Endothelial cell of umbilical vein (primary cell): ENCODE results near the gene THY1. TPM values are rescaled to one million over a fixed set of nuclear protein-coding genes. Genes with fewer than 3 reads are reported as not detected.

Experiments
- BruUV-seq: library from RNA; stranded (reverse); fragments of 400-500 nt; replicated peaks from 2 replicates; lab custom pipeline; 2021; lab: Mats Ljungman, UMichigan
- CTCF ChIA-PET: fragments of 300-600, 350-600 bp; sonication (Branson Sonifier 250); formaldehyde crosslinking; loops from one replicate; lab custom pipeline; 2021; ENCODE audit warnings: antibody characterized with exemption, inconsistent platforms; lab: Charles Lee
- POLR2A ChIA-PET: fragments of 300-600, 350-600 bp; sonication (Branson Sonifier 250); formaldehyde crosslinking; loops from one replicate; lab custom pipeline; 2021; ENCODE audit warnings: antibody characterized with exemption, inconsistent platforms; lab: Charles Lee
- DNase-seq: peaks from one replicate; pipeline ENCODE4 v3.0.0-alpha.2; 2011; ENCODE audit warnings: low read depth, low spot score
- FAIRE-seq: peaks from 2 replicates; lab custom pipeline; 2011; peaks lifted over from hg19 to GRCh38; lab: Jason Lieb, UNC
- H2AFZ ChIP-seq: 2 replicates; pipeline ENCODE4 v1.6.0; 2012; ENCODE audit warnings: low read depth, low read length, control low read depth, inconsistent platforms
- H3K27ac ChIP-seq: 2 replicates; pipeline ENCODE4 v1.5.1; 2011; ENCODE audit warnings: low read depth, mild to moderate bottlenecking, control low read depth, low read length, moderate library complexity; ENCODE audit not compliant: insufficient read depth
- H3K27me3 ChIP-seq, 2 experiments: 2 replicates each; pipeline versions ENCODE4 v1.6.0 to v1.6.1; 2011; ENCODE audit warnings: low read length in 2 of 2, mixed read lengths in 1 of 2; ENCODE audit not compliant: control insufficient read depth in 2 of 2, insufficient read depth in 2 of 2
- H3K36me3 ChIP-seq, 2 experiments: 2 replicates in 1 of 2; 3 replicates in 1 of 2; pipeline ENCODE4 v1.5.1; 2011; ENCODE audit warnings: low read length in 2 of 2, mild to moderate bottlenecking in 1 of 2, moderate library complexity in 1 of 2; ENCODE audit not compliant: control insufficient read depth in 2 of 2, insufficient read depth in 2 of 2; ENCODE audit errors: extremely low read depth in 1 of 2
- H3K4me1 ChIP-seq: 3 replicates; pipeline ENCODE4 v1.5.1; 2011; ENCODE audit warnings: mild to moderate bottlenecking, low read length; ENCODE audit not compliant: control insufficient read depth, insufficient read depth; ENCODE audit errors: extremely low read depth
- H3K4me2 ChIP-seq: 2 replicates; pipeline ENCODE4 v1.6.1; 2011; ENCODE audit warnings: low read length, control low read depth, mixed read lengths; ENCODE audit not compliant: insufficient read depth
- H3K4me3 ChIP-seq, 3 experiments: fragments of 200-600 bp in 1 of 3; sonication (generic), shearing (Covaris generic) in 1 of 3; replicated peaks in 1 of 3; 2 replicates each; pipeline ENCODE4 v1.5.1; 2011 to 2016; ENCODE audit warnings: control low read depth in 3 of 3, low read length in 3 of 3, mild to moderate bottlenecking in 2 of 3, inconsistent platforms in 1 of 3, low read depth in 1 of 3, moderate library complexity in 1 of 3; ENCODE audit not compliant: insufficient read depth in 1 of 3
- H3K79me2 ChIP-seq: 2 replicates; pipeline ENCODE4 v1.6.0; 2012; ENCODE audit warnings: low read length, inconsistent platforms; ENCODE audit not compliant: control insufficient read depth, insufficient read depth
- H3K9ac ChIP-seq: replicated peaks from 2 replicates; pipeline ENCODE3; 2011; ENCODE audit warnings: low read length, control low read depth; ENCODE audit not compliant: insufficient read depth; ENCODE audit errors: extremely low read depth
- H3K9me1 ChIP-seq: replicated peaks from 3 replicates; pipeline ENCODE4 v1.6.0; 2011; ENCODE audit warnings: mild to moderate bottlenecking, low read length; ENCODE audit not compliant: control insufficient read depth, insufficient read depth; ENCODE audit errors: extremely low read depth
- H3K9me3 ChIP-seq: replicated peaks from 2 replicates; pipeline ENCODE4 v1.5.1; 2012; ENCODE audit warnings: low read length, inconsistent platforms; ENCODE audit not compliant: control insufficient read depth, insufficient read depth
- H4K20me1 ChIP-seq: replicated peaks from 2 replicates; pipeline ENCODE3; 2011; ENCODE audit warnings: mild to moderate bottlenecking, low read length; ENCODE audit not compliant: control insufficient read depth, insufficient read depth; ENCODE audit errors: extremely low read depth
- CTCF ChIP-seq, 2 donors: IDR thresholded peaks; 1 replicate in 1 of 2; 2 replicates in 1 of 2; pipeline ENCODE4 v1.5.1; 2011; ENCODE audit warnings: low read length in 2 of 2, mild to moderate bottlenecking in 2 of 2, moderate library complexity in 2 of 2, control low read depth in 1 of 2, inconsistent platforms in 1 of 2, low read depth in 1 of 2; ENCODE audit not compliant: insufficient read depth in 1 of 2; ENCODE audit errors: extremely low read depth in 1 of 2
- EZH2 ChIP-seq: IDR thresholded peaks from 2 replicates; pipeline ENCODE4 v1.6.1; 2012; ENCODE audit warnings: borderline replicate concordance, low read depth, mild to moderate bottlenecking, moderate library complexity, low read length, inconsistent platforms; ENCODE audit not compliant: severe bottlenecking
- FOS ChIP-seq: IDR thresholded peaks from 2 replicates; pipeline ENCODE4 v1.6.1; 2011; ENCODE audit warnings: mild to moderate bottlenecking, low read length, moderate library complexity, borderline replicate concordance; ENCODE audit not compliant: insufficient read depth
- GATA2 ChIP-seq: IDR thresholded peaks from 2 replicates; pipeline ENCODE4 v1.7.0; 2011; ENCODE audit warnings: low read depth, mild to moderate bottlenecking, moderate library complexity, mixed read lengths, low read length; ENCODE audit not compliant: insufficient read length, insufficient read depth
- JUN ChIP-seq: IDR thresholded peaks from 2 replicates; pipeline ENCODE4 v1.6.1; 2011; ENCODE audit warnings: borderline replicate concordance, low read depth; ENCODE audit not compliant: insufficient read length, insufficient read depth
- MAX ChIP-seq: IDR thresholded peaks from 2 replicates; pipeline ENCODE4 v1.6.1; 2011; ENCODE audit not compliant: insufficient read depth, insufficient read length
- MYC ChIP-seq: IDR thresholded peaks from one replicate; pipeline ENCODE4 v1.6.1; 2011; ENCODE audit warnings: mild to moderate bottlenecking, low read depth, low read length
- POLR2A ChIP-seq: IDR thresholded peaks from 2 replicates; pipeline ENCODE4 v1.6.1; 2012; ENCODE audit warnings: low read depth, mild to moderate bottlenecking, control low read depth, low read length
- POLR2AphosphoS5 ChIP-seq: IDR thresholded peaks from 2 replicates; pipeline ENCODE4 v1.6.1; 2012; ENCODE audit warnings: low read depth, mild to moderate bottlenecking, control low read depth, low read length, moderate library complexity; ENCODE audit not compliant: insufficient read depth
- dilution Hi-C: fragments of 300-500 bp; cut with MboI; formaldehyde crosslinking; loops from one replicate; pipeline ENCODE4 v1.15.0; 2019; ENCODE audit warnings: low sequenced_read_pairs; ENCODE audit not compliant: extremely low pct_ligation_motif_present
- intact Hi-C: fragments of 100-400 bp; cut with micrococcal nuclease; formaldehyde crosslinking; loops from one replicate; pipeline ENCODE4 v1.10.0; 2022
- polyA plus RNA-seq, 4 experiments: library from polyadenylated mRNA; depleted of rRNA in 3 of 4; stranded (reverse) in 3 of 4; unstranded in 1 of 4; fragments of >200 nt; gene quantifications; 2 replicates each; pipeline versions ENCODE4 v1.2.1 to v1.2.3, GENCODE V29; 2011 to 2012; ENCODE audit warnings: missing spikeins in 1 of 4
- total RNA-seq: library from RNA; stranded (reverse); gene quantifications from 2 replicates; pipeline ENCODE4 v1.2.3, GENCODE V29; 2021

The THY1 gene
- total and polyA plus RNA-seq, 2 donors (not counting 3 experiments of a cell fraction or from before 2014, with no cell fraction given), result 0.75 to 1.4 TPM

- DNase-seq (no peak), FAIRE-seq (no peak)
- Histone ChIP-seq H2AFZ (no peak overlapping the region), H3K36me3 (no peaks in the 10 kb centered on the region), H3K27me3 (peaks cover 0 to 2% of the 10 kb centered on the region in 2 experiments), H3K4me1 (no peaks in the 10 kb centered on the region), H3K79me2 (no peaks in the 10 kb centered on the region), H3K4me2 (no peak overlapping the region), H3K27ac (no peak overlapping the region), H3K9ac (no peak overlapping the region), H3K9me3 (no peaks in the 10 kb centered on the region), H3K4me3 (no peak overlapping the region), H4K20me1 (no peaks in the 10 kb centered on the region), H3K9me1 (no peaks in the 10 kb centered on the region)
- intact Hi-C loops, result no loop called here
- TF ChIP-seq POLR2AphosphoS5 (no peak), MYC (no peak), FOS (no peak), CTCF (IDR thresholded peaks at IDR 0.05; ENCODE audit: extremely low read depth in 1 of 2, insufficient read depth in 1 of 2, low read depth in 1 of 2, low read length in 2 of 2) (no peak), MAX (no peak), GATA2 (no peak), POLR2A (no peak), JUN (no peak), EZH2 (no peak)
- CTCF ChIA-PET, result interaction anchor here (1.4 kb wide), 1 partner anchor 11 kb away, joined by 3 read pairs; no protein-coding TSS in a partner anchor
- dilution Hi-C loops, result no loop called here
- POLR2A ChIA-PET, result interaction anchor here (0.6 kb wide), 1 partner anchor 181 kb away, joined by 3 read pairs; no protein-coding TSS in a partner anchor
- BruUV-seq, result no TSS peak
These were observed 22.1 kb downstream of the THY1 start for GRCh38 chr11:119400860-119401259.
